Measurements from ENCODE around the gene PIP5K1A. TPM values are rescaled to one million over a fixed set of nuclear protein-coding genes. Genes with fewer than 3 reads are reported as not detected.
A peak's percentile ranks its signal among the peaks of the same experiment; 100 is the strongest.
"Not testable (repeated sequence)": the region's sequence is repeated elsewhere in the genome, so short reads cannot be mapped to it uniquely, and the experiment has no call there.

Gene PIP5K1A
- total RNA-seq, 8 experiments from 2014 or later, result 44.2 to 113 (median 62.5) TPM

GRCh38 chr1:151167116-151167515 is 31.2 kb upstream of the PIP5K1A start:
- 61 to 100% (median 88%) methylated on average over 1 to 6 of the region's 6 CpGs; no CpG with 5 or more reads in 4 of the 10 experiments for WGBS, 10 experiments
- in situ Hi-C loops (cut with MboI; ENCODE audit: low pct_unique_long_range_greater_than_20kb in 2 of 9, low sequenced_read_pairs in 9 of 9, unreplicated experiment in 9 of 9), result loop anchor here in 1 of 9 experiments (25.0 kb wide), 1 partner anchor 105 kb away; the partner anchor contains the start of genes CDC42SE1, GABPB2 and MLLT11
- ATAC-seq (replicated peaks in 6 of 8), result no peak
- Histone ChIP-seq H3K4me1 (replicated peaks in 1 of 2) (peaks cover 12 to 13% of the 10 kb centered on the region in 2 donors), H3K27ac (peak overlapping the region in 1 of 2 donors; percentile 85), H3K4me3 (peak overlapping the region; percentile 58 to 79 (median 77))

GRCh38 chr1:151171190-151171589 is 27.2 kb upstream of the PIP5K1A start:
- no peak overlapping the region for H3K27ac ChIP-seq
- ATAC-seq (replicated peaks in 6 of 8), result no peak
- WGBS, 10 experiments, result 63 to 100% (median 84%) methylated on average over 1 to 5 of the region's 5 CpGs; no CpG with 5 or more reads in 4 of the 10 experiments
- in situ Hi-C loops (cut with MboI; ENCODE audit: low pct_unique_long_range_greater_than_20kb in 2 of 9, low sequenced_read_pairs in 9 of 9, unreplicated experiment in 9 of 9), result loop anchor here in 1 of 9 experiments (25.0 kb wide), 1 partner anchor 109 kb away; the partner anchor contains the start of genes CDC42SE1, GABPB2 and MLLT11
- H3K4me3 ChIP-seq, result no peak overlapping the region
- H3K4me1 ChIP-seq (replicated peaks in 1 of 2), result peaks cover 5 to 7% of the 10 kb centered on the region in 2 donors

- Histone ChIP-seq H3K4me3 (no peak overlapping the region), H3K27ac (no peak overlapping the region), H3K4me1 (replicated peaks in 1 of 2) (peaks cover 0 to 4% of the 10 kb centered on the region in 2 donors)
- 51 to 100% (median 93%) methylated on average over 1 to 6 of the region's 6 CpGs; no CpG with 5 or more reads in 1 of the 10 experiments for WGBS, 10 experiments
- in situ Hi-C loops (cut with MboI; ENCODE audit: low pct_unique_long_range_greater_than_20kb in 2 of 9, low sequenced_read_pairs in 9 of 9, unreplicated experiment in 9 of 9), result no loop called here
- peak in 2 of 8 experiments; percentile 20 to 43 for ATAC-seq (replicated peaks in 6 of 8)
Observed at GRCh38 chr1:151175041-151175741, 23.2 kb upstream of the PIP5K1A start.

- Histone ChIP-seq H3K4me1 (replicated peaks in 1 of 2) (peaks cover 0 to 4% of the 10 kb centered on the region in 2 donors), H3K4me3 (no peak within 1 kb of the TSS), H3K27ac (no peak within 1 kb of the TSS)
- 38 to 100% (median 67%) methylated on average over 1 of the region's 4 CpGs; no CpG with 5 or more reads in 5 of the 10 experiments for WGBS, 10 experiments
- in situ Hi-C loops (cut with MboI; ENCODE audit: low pct_unique_long_range_greater_than_20kb in 2 of 9, low sequenced_read_pairs in 9 of 9, unreplicated experiment in 9 of 9), result no loop called here
- peak; percentile 81 to 97 (median 88) for ATAC-seq (replicated peaks in 6 of 8)
Observed at GRCh38 chr1:151175863-151176262, 22.5 kb upstream of the PIP5K1A start, which contains the start of gene TMOD4. TMOD4 (minus strand) TSS chr1:151175981; CDS start chr1:151174875, 1,106 bp downstream.

- Histone ChIP-seq H3K4me1 (replicated peaks in 1 of 2) (peaks cover 0 to 4% of the 10 kb centered on the region in 2 donors), H3K4me3 (no peak overlapping the region), H3K27ac (no peak overlapping the region)
- no peak for ATAC-seq (replicated peaks in 6 of 8)
- WGBS, 10 experiments, result 40 to 97% (median 94%) methylated on average over 1 to 16 of the region's 17 CpGs
- in situ Hi-C loops (cut with MboI; ENCODE audit: low pct_unique_long_range_greater_than_20kb in 2 of 9, low sequenced_read_pairs in 9 of 9, unreplicated experiment in 9 of 9), result no loop called here
Observed at GRCh38 chr1:151176514-151177045, 21.8 kb upstream of the PIP5K1A start.

- Histone ChIP-seq H3K4me3 (no peak overlapping the region), H3K27ac (no peak overlapping the region), H3K4me1 (replicated peaks in 1 of 2) (peaks cover 10% of the 10 kb centered on the region in 2 donors)
- in situ Hi-C loops (cut with MboI; ENCODE audit: low pct_unique_long_range_greater_than_20kb in 2 of 9, low sequenced_read_pairs in 9 of 9, unreplicated experiment in 9 of 9), result no loop called here
- no peak for ATAC-seq (replicated peaks in 6 of 8)
- 89 to 100% (median 98%) methylated on average over 1 to 10 of the region's 10 CpGs for WGBS, 10 experiments
Observed at GRCh38 chr1:151184211-151184610, 14.1 kb upstream of the PIP5K1A start.

GRCh38 chr1:151187205-151187604 is 11.1 kb upstream of the PIP5K1A start:
- 46 to 100% (median 100%) methylated on average over 1 of the region's 1 CpG; no CpG with 5 or more reads in 3 of the 10 experiments for WGBS, 10 experiments
- Histone ChIP-seq H3K27ac (no peak overlapping the region), H3K4me3 (no peak overlapping the region), H3K4me1 (replicated peaks in 1 of 2) (peaks cover 10 to 12% of the 10 kb centered on the region in 2 donors)
- in situ Hi-C loops (cut with MboI; ENCODE audit: low pct_unique_long_range_greater_than_20kb in 2 of 9, low sequenced_read_pairs in 9 of 9, unreplicated experiment in 9 of 9), result no loop called here
- no peak for ATAC-seq (replicated peaks in 6 of 8)

- WGBS, 10 experiments, result 43 to 95% (median 57%) methylated on average over 1 to 8 of the region's 8 CpGs
- not testable (repeated sequence) for ATAC-seq (replicated peaks in 6 of 8)
Observed at GRCh38 chr1:151188667-151189066, 9.7 kb upstream of the PIP5K1A start.

GRCh38 chr1:151189637-151190445 is 8.5 kb upstream of the PIP5K1A start, which contains the start of gene VPS72:
VPS72 (minus strand) TSS chr1:151190197; CDS start chr1:151190121, 76 bp downstream.
- Histone ChIP-seq H3K27ac (peak within 1 kb of the TSS; percentile 85 to 90), H3K4me1 (replicated peaks in 1 of 2) (peaks cover 10 to 12% of the 10 kb centered on the region in 2 donors), H3K4me3 (peak within 1 kb of the TSS; percentile 71 to 97 (median 89))
- in situ Hi-C loops (cut with MboI; ENCODE audit: low pct_unique_long_range_greater_than_20kb in 2 of 9, low sequenced_read_pairs in 9 of 9, unreplicated experiment in 9 of 9), result no loop called here
- WGBS, 10 experiments, result 0 to 11% (median 1%) methylated on average over 1 to 34 of the region's 42 CpGs; no CpG with 5 or more reads in 1 of the 10 experiments
- ATAC-seq (replicated peaks in 6 of 8), result peak; percentile 88 to 98 (median 96)

More at GRCh38 chr1:151188667-151189066, 9.7 kb upstream of the PIP5K1A start:
- Histone ChIP-seq H3K27ac (peak overlapping the region in 1 of 2 donors; percentile 4), H3K4me1 (replicated peaks in 1 of 2) (peaks cover 10 to 12% of the 10 kb centered on the region in 2 donors), H3K4me3 (peak overlapping the region; percentile 71 to 97 (median 89))
- in situ Hi-C loops (cut with MboI; ENCODE audit: low pct_unique_long_range_greater_than_20kb in 2 of 9, low sequenced_read_pairs in 9 of 9, unreplicated experiment in 9 of 9), result not testable (repeated sequence)

GRCh38 chr1:151192047-151192446 is 6.3 kb upstream of the PIP5K1A start:
- in situ Hi-C loops (cut with MboI; ENCODE audit: low pct_unique_long_range_greater_than_20kb in 2 of 9, low sequenced_read_pairs in 9 of 9, unreplicated experiment in 9 of 9), result no loop called here
- Histone ChIP-seq H3K4me1 (replicated peaks in 1 of 2) (peaks cover 10 to 12% of the 10 kb centered on the region in 2 donors), H3K4me3 (no peak overlapping the region), H3K27ac (no peak overlapping the region)
- 69 to 100% (median 76%) methylated on average over 2 to 5 of the region's 7 CpGs; no CpG with 5 or more reads in 5 of the 10 experiments for WGBS, 10 experiments
- ATAC-seq (replicated peaks in 6 of 8), result no peak

- no peak overlapping the region for H3K27ac ChIP-seq
- WGBS, 10 experiments, result 62 to 97% (median 78%) methylated on average over 1 to 6 of the region's 6 CpGs; no CpG with 5 or more reads in 3 of the 10 experiments
- peaks cover 11% of the 10 kb centered on the region in 2 donors for H3K4me1 ChIP-seq (replicated peaks in 1 of 2)
- in situ Hi-C loops (cut with MboI; ENCODE audit: low pct_unique_long_range_greater_than_20kb in 2 of 9, low sequenced_read_pairs in 9 of 9, unreplicated experiment in 9 of 9), result no loop called here
- ATAC-seq (replicated peaks in 6 of 8), result no peak
- no peak overlapping the region for H3K4me3 ChIP-seq
Observed at GRCh38 chr1:151193304-151193703, 5.0 kb upstream of the PIP5K1A start.

GRCh38 chr1:151193856-151194255 is 4.5 kb upstream of the PIP5K1A start:
- WGBS, 10 experiments, result 13 to 100% (median 75%) methylated on average over 1 of the region's 1 CpG; no CpG with 5 or more reads in 3 of the 10 experiments
- Histone ChIP-seq H3K27ac (no peak overlapping the region), H3K4me3 (no peak overlapping the region), H3K4me1 (replicated peaks in 1 of 2) (peaks cover 5% of the 10 kb centered on the region in 2 donors)
- in situ Hi-C loops (cut with MboI; ENCODE audit: low pct_unique_long_range_greater_than_20kb in 2 of 9, low sequenced_read_pairs in 9 of 9, unreplicated experiment in 9 of 9), result no loop called here
- ATAC-seq (replicated peaks in 6 of 8), result no peak

Measured in motor neuron (in vitro differentiated cells).